OCI-LY7 (cell line): ENCODE measurements around the gene TMEM217. TPM values are rescaled to one million over a fixed set of nuclear protein-coding genes. Genes with fewer than 3 reads are reported as not detected.

Experiments
- BruUV-seq: library from RNA; stranded (reverse); fragments of 400-500 nt; replicated peaks from 2 replicates; lab custom pipeline; 2021; lab: Mats Ljungman, UMichigan
- CTCF ChIA-PET: fragments of 300-600 bp; sonication (Branson Sonifier 250); formaldehyde crosslinking; loops from one replicate; lab custom pipeline; 2022; ENCODE audit warnings: antibody characterized with exemption; ENCODE audit not compliant: unreplicated experiment; lab: Charles Lee
- POLR2A ChIA-PET: fragments of 300-600 bp; sonication (Branson Sonifier 250); formaldehyde crosslinking; loops from one replicate; lab custom pipeline; 2022; ENCODE audit warnings: antibody characterized with exemption; lab: Charles Lee
- DNase-seq: peaks from one replicate; pipeline ENCODE4 v3.0.0-alpha.2; 2015; ENCODE audit warnings: low spot score
- H2AFZ ChIP-seq: fragments of 200-600 bp; sonication (generic), shearing (Covaris generic); 2 replicates; pipeline ENCODE4 v1.6.1; 2014; ENCODE audit warnings: mild to moderate bottlenecking, antibody characterized with exemption, low read length, moderate library complexity
- H3K27ac ChIP-seq: fragments of 200-600 bp; sonication (generic); 2 replicates; pipeline ENCODE4 v1.5.1; 2014; ENCODE audit warnings: mixed run types, low read depth, mild to moderate bottlenecking, moderate library complexity, low read length, inconsistent platforms; ENCODE audit not compliant: poor library complexity, severe bottlenecking
- H3K36me3 ChIP-seq: fragments of 200-600 bp; sonication (generic); 2 replicates; pipeline ENCODE4 v1.6.1; 2014; ENCODE audit warnings: mild to moderate bottlenecking, antibody characterized with exemption, low read length, moderate library complexity, mixed read lengths; ENCODE audit not compliant: insufficient read depth
- H3K4me1 ChIP-seq: fragments of 200-600 bp; sonication (generic); 2 replicates; pipeline ENCODE4 v1.5.1; 2014; ENCODE audit warnings: mild to moderate bottlenecking, low read length; ENCODE audit not compliant: insufficient read depth, poor library complexity, severe bottlenecking
- H3K4me2 ChIP-seq: fragments of 200-600 bp; sonication (generic); 2 replicates; pipeline ENCODE4 v1.6.1; 2014; ENCODE audit warnings: mild to moderate bottlenecking, low read length
- H3K4me3 ChIP-seq: fragments of 200-600 bp; sonication (generic); 2 replicates; pipeline ENCODE4 v1.5.1; 2014; ENCODE audit warnings: mild to moderate bottlenecking, low read depth, low read length; ENCODE audit not compliant: poor library complexity, severe bottlenecking
- H3K79me2 ChIP-seq: fragments of 200-600 bp; sonication (generic); 2 replicates; pipeline ENCODE4 v1.6.1; 2016; ENCODE audit warnings: low read depth, mild to moderate bottlenecking, low read length, moderate library complexity, mixed read lengths; ENCODE audit not compliant: insufficient read depth
- H3K9me2 ChIP-seq: fragments of 200-600 bp; sonication (generic); 2 replicates; pipeline ENCODE4 v1.6.1; 2016; ENCODE audit warnings: mild to moderate bottlenecking, low read length, mixed read lengths; ENCODE audit not compliant: insufficient read depth
- H3K9me3 ChIP-seq: fragments of 200-600 bp; sonication (generic); 2 replicates; pipeline ENCODE4 v1.6.1; 2014; ENCODE audit warnings: mild to moderate bottlenecking, mixed run types, low read length, mixed read lengths
- H4K20me1 ChIP-seq: fragments of 200-600 bp; sonication (generic); 2 replicates; pipeline ENCODE4 v1.6.1; 2014; ENCODE audit warnings: mild to moderate bottlenecking, antibody characterized with exemption, low read length, moderate library complexity, mixed read lengths; ENCODE audit not compliant: insufficient read depth
- EZH2phosphoT487 ChIP-seq: fragments of 200-600 bp; sonication (generic); IDR thresholded peaks from 2 replicates; pipeline ENCODE4 v1.6.1; 2018; ENCODE audit warnings: low read depth, borderline replicate concordance, mild to moderate bottlenecking, mixed run types, antibody characterized with exemption, low read length, moderate library complexity, mixed read lengths
- intact Hi-C: fragments of 100-400 bp; cut with micrococcal nuclease; formaldehyde crosslinking; loops from one replicate; pipeline ENCODE4 v1.10.0; 2022; ENCODE audit not compliant: unreplicated experiment
- total RNA-seq, 2 experiments: library from RNA; depleted of rRNA in 1 of 2; stranded (reverse); fragments of >200 nt in 1 of 2; shearing (Covaris generic) in 1 of 2; gene quantifications; 2 replicates each; pipeline ENCODE4 v1.2.3, GENCODE V29; 2014 to 2022
- TF ChIP-seq, protein P1 (sequence below): fragments of 200-600 bp; sonication (generic); conservative IDR thresholded peaks from 2 replicates; pipeline ENCODE4 v1.5.1; 2014; ENCODE audit warnings: mild to moderate bottlenecking, antibody characterized with exemption, low read length, moderate library complexity, mixed read lengths

TMEM217 gene
- total RNA-seq, 2 experiments from 2014 or later = 0.34 TPM; not detected in 1

DNA sequence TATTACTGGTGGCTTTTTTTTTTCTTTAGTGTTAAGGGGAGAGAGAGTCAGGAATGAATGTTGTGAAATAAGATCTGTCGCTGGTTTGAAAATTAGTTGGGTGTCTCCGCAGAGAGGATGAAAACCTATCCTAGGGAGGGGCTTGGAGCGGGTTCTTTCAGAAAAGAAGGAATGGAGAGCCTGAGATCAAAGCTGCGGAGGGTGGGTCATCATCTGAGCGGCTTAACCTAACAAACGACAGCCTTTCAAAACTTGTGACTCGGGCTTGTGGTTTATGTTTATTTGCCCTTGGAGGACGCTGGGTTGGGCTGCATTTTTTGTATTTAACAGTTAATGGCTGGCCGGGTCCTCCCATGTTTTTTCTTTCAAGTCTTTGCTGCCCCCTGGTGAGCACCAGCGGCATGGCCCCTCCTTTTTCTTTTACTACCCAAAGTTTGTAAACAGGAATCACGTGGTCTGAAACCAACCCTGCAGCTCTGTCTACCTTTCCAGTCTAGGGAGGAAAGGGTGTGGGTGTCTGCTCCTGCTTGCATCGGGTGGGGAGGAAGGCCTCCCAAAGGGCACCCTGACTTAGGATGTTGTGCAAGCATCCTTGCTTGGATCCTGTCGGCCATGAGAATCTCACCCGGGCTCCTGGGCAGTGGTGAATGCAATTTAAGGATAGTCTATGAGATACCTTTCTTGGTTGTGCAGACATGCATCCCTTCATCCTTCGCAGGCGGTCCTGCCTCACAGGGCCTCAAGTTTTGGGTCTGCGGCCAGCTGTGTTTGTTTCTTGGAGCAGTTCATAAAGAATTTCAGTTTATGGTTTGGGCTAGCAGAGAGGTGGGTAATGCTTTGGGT, 85.8 kb downstream of the TMEM217 start:
- TF ChIP-seq EZH2phosphoT487 = no peak
- TF ChIP-seq, protein P1, sequence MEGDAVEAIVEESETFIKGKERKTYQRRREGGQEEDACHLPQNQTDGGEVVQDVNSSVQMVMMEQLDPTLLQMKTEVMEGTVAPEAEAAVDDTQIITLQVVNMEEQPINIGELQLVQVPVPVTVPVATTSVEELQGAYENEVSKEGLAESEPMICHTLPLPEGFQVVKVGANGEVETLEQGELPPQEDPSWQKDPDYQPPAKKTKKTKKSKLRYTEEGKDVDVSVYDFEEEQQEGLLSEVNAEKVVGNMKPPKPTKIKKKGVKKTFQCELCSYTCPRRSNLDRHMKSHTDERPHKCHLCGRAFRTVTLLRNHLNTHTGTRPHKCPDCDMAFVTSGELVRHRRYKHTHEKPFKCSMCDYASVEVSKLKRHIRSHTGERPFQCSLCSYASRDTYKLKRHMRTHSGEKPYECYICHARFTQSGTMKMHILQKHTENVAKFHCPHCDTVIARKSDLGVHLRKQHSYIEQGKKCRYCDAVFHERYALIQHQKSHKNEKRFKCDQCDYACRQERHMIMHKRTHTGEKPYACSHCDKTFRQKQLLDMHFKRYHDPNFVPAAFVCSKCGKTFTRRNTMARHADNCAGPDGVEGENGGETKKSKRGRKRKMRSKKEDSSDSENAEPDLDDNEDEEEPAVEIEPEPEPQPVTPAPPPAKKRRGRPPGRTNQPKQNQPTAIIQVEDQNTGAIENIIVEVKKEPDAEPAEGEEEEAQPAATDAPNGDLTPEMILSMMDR = peak; percentile 97
- intact Hi-C loops = loop anchor here (1.0 to 10.0 kb wide), 5 partner anchors 36 to 407 kb away; no protein-coding TSS in a partner anchor
- peak overlapping the region; percentile 68 for H3K27ac ChIP-seq
- no peak overlapping the region for H2AFZ ChIP-seq
- H3K79me2 ChIP-seq = peaks cover 20% of the 10 kb centered on the region; the same call in 1 of the 2 replicates
- peak overlapping the region; percentile 92 for H3K4me2 ChIP-seq
- ChIA-PET CTCF (interaction anchor here (1.1 to 1.8 kb wide), 5 partner anchors 15 to 154 kb away, joined by 3 to 13 read pairs (median 4); no protein-coding TSS in a partner anchor), POLR2A (interaction anchor here (0.6 to 4.8 kb wide), 5 partner anchors 11 to 120 kb away, joined by 3 to 40 read pairs (median 7); no protein-coding TSS in a partner anchor)
- H3K4me1 ChIP-seq = peaks cover 23% of the 10 kb centered on the region
- H3K9me2 ChIP-seq = no peaks in the 10 kb centered on the region
- H3K9me3 ChIP-seq = no peaks in the 10 kb centered on the region
- peaks cover 55% of the 10 kb centered on the region for H3K36me3 ChIP-seq
- H3K4me3 ChIP-seq = peak overlapping the region; percentile 96
- BruUV-seq = TSS peak; percentile 60
- DNase-seq = peak; percentile 91
- peaks cover 13% of the 10 kb centered on the region for H4K20me1 ChIP-seq

DNA sequence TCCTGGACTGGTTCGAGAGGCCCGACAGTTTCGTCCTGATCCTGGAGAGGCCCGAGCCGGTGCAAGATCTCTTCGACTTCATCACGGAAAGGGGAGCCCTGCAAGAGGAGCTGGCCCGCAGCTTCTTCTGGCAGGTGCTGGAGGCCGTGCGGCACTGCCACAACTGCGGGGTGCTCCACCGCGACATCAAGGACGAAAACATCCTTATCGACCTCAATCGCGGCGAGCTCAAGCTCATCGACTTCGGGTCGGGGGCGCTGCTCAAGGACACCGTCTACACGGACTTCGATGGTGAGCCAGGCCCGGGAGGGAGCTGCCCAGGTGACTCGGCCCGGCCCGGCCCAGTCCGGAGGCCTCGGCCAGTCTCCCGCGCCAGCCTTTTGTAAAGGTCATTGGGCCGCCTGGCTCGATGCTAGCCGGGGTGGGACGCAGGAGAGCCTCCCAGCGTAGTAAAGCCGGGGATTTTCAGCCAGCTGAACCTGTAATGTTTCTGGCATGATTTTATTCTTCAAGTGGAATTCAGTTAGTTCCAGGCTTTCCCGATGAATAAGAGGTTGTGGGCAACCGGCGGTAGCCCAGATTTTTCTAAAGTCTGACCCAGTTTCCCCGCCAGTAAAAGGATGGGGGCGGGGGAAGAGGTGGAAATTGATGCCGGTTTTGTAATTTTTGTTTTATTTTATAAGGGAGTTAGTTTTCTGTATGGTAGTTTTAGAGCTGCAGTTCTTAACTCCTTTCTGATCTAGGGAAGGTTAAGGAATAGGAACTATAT, 86.6 kb downstream of the TMEM217 start:
- Histone ChIP-seq H3K4me2 (peak overlapping the region; percentile 92), H3K4me3 (peak overlapping the region; percentile 96), H3K79me2 (peaks cover 20% of the 10 kb centered on the region; the same call in 1 of the 2 replicates), H4K20me1 (peaks cover 13% of the 10 kb centered on the region), H3K9me2 (no peaks in the 10 kb centered on the region), H2AFZ (no peak overlapping the region), H3K4me1 (peaks cover 19% of the 10 kb centered on the region), H3K9me3 (no peaks in the 10 kb centered on the region), H3K27ac (peak overlapping the region; percentile 68), H3K36me3 (peaks cover 52% of the 10 kb centered on the region)
- no peak for TF ChIP-seq EZH2phosphoT487
- TF ChIP-seq, protein P1 = no peak
- no TSS peak for BruUV-seq
- CTCF ChIA-PET = interaction anchor here (0.6 to 1.8 kb wide), 9 partner anchors 11 to 411 kb away, joined by 3 to 13 read pairs (median 3); no protein-coding TSS in a partner anchor
- intact Hi-C loops = loop anchor here (10.0 kb wide), 1 partner anchor 407 kb away; no protein-coding TSS in a partner anchor
- DNase-seq = peak; percentile 54
- POLR2A ChIA-PET = interaction anchor here (0.8 to 4.8 kb wide), 8 partner anchors 10 to 142 kb away, joined by 3 to 40 read pairs (median 5); no protein-coding TSS in a partner anchor
